HG02973 (cell line): Measurements from ENCODE around the gene VAV2.
"Not testable (repeated sequence)": the region's sequence is repeated elsewhere in the genome, so short reads cannot be mapped to it uniquely, and the experiment has no call there.

Experiments used
- ATAC-seq: cut with Tn5 transposase; IDR thresholded peaks from one replicate; pipeline ENCODE4 v1.9.1; 2021; ENCODE audit warnings: moderate library complexity; ENCODE audit not compliant: unreplicated experiment

The VAV2 gene

DNA sequence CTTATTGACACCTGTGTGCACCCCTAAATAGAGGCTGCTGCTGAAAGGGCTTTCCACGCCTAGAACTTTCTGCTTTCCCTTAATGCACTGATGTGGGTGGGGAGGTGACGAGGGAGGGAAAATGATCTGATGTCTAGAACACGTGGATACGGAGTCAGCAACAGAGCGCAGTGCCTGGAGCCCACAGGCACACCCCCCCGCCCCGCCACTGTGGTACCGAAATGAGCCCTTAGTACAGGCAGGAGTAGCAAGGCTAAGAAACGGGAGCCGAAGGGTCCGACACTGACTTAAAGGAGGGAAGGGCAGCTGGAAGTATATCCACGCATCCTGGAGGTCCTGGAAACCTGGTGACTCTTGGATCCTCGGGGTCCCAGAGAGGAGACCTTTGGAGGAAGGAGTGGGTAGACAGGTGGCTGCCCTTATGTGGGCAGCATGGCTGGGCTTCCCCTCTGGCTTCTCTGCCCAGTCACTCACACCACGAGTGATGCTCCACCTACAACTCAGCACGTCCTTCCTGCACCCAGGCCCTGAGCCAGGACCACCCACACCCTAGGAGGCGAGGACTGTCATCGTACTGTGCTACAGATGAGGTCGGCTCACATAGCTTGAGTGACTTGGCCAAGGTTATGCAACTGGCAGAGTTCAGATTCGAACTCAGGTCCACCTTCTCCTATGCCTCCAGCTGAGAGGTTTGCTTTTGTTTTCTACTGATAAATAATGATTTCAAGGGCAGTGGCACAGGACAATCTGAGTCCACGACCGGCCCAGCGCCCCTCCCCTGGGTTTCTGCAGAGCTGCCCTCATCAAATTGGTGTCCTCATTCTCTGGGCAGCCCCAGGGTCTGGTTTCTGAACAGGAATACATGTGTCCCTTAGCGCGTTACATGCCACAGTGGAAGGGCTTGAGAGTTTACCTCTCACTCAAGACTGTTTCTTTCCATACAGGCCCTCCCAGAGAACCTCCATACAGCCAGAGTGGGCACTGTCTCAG is 4.7 kb upstream of the VAV2 start:
- no peak for ATAC-seq

DNA sequence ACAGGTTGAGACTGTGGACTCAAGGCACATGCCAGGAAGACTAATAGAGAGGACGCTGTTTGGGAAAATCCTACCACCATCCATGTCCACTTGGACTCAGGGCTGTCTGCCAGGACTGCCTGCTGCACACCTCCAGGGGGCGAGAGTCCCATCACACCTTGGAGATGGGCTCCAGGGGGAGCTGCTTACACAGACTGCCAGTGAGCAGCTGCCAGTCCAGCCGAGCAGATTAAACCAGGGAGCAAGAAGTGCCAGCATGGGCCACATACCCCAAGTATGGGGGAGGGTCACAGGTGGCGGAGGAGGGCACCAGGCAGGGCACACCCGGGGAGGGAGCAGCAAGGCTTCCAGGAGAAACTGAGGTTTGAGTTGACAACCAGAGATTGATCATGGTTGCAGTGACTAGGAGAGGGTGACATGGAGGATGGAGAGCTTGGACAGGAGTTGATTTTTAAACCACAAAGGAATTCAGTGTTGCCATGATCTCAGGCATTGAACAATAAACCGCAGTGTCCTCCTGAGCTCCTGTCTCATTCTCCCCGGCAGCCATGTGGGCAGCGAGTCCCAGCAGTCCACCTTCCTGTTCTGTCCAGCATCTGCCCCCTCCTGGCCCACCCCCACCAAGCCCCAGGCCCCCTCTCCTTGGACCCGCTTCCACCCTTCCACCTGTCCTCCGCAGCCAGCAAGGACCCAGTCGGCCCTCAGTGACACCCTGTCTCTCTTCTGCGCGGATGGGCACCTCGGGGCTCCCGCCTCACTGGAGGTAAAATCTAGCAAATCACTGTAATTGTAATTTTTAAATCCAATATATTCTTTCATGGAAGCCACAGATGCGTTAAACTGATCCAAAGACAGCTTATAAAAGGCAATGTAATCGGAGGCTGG is 3.1 kb upstream of the VAV2 start:
- ATAC-seq: no peak

DNA sequence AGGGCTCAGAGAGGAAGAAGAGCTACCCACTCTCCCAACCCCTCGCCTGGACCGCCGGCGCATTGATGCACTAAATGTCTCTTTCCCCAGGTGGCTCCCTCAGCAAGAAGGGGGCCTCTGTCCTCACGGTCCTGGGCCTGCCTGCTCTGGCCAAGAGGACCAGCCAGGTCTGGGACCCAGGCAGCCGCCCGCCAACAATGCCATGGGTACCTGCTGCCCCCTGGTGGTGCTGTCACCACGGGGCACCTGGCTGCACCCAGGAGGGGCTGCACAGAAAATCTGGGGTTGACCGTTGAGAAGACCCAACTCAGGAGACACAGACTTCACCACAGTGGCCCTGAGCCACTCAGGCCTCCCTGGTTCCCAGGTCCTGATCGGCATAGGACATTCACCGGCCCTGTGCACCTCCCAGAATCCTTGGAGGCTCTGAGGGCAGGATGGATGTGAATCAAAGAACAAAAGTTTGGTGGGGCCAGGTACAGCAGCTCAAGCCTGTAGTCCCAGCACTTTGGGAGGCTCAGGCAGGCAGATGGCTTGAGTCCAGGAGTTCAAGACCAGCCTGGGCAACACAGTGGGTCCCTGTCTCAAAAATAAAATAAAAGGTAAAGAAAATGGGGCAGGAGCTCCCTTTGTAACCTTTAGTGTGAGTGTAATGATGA is 2.4 kb upstream of the VAV2 start:
- ATAC-seq: no peak

DNA sequence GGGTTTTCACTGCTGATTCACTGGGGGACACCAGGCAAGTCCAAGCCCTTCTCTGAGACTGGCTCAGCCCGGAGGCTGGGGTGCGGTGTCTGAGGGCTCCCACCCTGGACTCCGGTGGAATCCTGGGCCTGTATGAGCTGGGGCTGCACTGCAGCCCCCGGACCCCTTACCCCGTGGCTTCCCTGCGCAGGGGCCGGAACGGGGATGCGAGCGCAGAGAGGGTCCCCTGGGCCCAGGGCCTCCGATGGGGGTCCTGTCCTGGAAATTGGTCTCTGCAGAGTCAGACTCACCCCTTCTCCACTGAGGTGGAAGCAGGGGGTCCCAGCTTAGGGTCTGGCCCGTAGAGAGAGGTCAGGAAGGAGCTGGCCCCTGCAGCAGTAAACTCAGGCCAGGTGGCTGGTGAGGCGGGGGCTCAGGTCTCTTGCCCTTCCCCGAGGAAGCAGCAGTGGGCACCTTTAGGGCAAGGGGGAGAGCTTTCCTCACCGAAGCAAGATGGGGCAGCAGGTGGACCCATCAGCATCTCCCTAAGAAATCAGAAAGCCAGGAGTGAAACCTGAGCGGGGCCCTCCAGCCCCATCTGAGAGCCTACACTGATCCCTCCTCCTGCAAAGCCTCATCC is 1.6 kb upstream of the VAV2 start:
- ATAC-seq: no peak

DNA sequence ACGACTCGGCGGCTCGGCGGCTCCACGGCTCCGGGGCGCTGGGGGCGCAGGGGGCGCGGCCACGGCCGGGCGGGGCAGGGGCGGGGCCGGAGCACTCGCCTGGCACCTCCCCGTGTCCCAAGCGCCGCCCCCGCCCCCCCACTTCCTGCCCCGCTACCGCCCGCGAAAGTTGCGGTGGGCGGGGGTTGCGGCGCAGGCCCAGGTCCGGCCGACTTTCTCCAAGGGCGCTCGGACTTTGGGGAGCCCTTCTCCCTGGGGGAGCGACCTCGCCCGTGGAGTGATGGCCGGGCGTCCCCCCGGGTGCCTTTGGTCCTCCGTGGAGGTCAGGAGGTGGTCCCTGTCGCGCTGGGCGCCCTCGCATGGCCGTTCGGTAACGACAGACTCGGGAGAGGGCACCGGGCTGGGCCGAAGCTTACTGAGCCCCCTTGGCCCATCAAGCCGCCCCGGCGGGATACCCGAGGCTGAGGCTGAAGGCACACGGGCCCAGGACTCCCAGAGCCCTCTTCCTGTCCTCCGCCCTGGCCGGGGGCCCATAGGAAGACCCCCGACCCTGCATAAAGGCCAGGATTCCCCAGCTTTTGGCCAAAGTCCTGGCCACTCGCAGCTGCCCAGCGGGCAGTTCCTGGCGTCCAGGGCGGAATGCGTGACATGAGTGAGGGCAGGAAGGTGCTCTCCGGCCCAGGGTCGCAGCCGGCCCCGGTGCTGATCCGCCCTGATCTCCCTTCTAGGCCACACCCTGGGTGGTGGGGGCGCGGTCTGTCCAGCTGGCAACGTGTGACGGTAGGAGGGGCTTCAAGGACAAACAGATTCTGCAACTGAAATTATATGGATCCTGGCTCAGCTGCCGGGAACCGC is 883 bp upstream of the VAV2 start:
- peak; percentile 37 for ATAC-seq

DNA sequence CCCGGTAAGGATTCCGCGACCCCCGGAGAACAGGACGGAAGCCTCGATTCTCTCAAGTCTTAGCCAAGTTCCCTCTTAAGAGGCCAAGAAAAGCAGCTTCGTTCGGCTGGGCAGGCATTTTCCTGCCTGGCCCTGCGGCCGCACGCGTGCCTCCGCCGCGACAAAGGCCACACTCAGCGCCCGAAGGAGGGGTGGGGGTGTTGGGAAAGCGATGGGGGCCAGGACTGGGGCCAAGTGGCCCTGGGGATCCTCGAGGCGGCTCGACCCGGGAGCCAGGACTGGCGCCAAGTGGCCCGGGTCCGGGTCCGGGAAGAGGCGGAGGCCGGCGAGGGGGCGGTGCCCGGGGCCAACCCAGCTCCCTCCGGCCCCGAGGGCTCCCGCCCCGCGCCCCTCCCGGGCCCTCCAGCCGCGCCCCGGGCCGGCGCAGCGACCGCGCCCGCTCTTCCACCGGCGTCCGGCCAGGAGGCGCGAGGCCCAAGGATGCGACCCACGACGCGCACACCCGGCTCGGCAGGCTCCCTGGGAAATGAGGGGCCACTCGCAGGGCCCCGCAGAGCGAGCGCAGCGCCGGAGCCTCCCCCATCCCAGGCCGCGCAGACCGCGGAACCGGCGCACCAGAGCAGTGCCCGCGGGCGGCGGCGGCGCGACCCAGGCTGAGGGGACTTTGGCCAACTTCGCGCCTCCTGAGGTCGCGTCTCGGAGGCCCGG is 756 bp downstream of the VAV2 start:
- no peak for ATAC-seq

DNA sequence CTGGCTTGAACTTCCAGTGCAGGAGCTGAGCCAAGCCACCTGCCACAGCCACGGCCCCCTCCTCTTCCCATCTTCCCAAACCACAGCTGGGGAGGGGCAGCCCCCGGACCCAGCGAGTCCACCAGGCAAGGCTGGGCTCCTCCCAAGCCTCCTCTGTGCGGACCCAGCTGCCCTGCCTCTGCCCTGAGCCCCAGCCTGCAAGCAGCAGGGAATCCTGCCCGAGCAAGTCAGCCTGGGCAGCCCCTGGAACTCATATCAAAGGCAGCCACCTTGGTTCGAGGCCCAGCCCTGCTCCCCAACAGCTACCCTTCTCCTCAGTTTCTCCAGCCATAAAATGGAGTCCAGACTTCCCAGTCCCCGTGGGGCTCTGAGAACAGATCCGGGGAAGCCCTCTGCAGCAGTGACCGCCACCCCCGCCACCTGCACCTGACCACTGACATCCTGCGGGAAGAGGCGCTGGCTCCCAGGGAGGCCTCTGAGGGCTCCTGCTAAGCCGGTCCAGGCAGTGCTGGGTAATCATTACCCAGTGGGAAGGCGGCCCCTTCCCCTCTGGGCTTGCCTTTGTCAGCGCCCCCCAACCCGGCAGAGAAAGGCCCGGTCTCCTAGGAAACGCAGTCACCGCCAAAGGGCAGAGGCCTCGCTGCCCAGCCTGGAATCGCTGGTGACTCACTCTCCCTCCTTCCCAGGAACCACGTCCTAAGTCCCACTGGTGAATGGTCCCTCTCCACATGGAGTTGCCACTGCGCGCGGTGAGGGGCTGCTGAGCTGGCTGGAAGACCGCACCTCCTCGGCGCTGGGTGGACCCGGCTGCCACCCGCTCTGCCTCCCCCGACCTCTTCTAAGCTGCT is 1.5 kb downstream of the VAV2 start:
- ATAC-seq: no peak

DNA sequence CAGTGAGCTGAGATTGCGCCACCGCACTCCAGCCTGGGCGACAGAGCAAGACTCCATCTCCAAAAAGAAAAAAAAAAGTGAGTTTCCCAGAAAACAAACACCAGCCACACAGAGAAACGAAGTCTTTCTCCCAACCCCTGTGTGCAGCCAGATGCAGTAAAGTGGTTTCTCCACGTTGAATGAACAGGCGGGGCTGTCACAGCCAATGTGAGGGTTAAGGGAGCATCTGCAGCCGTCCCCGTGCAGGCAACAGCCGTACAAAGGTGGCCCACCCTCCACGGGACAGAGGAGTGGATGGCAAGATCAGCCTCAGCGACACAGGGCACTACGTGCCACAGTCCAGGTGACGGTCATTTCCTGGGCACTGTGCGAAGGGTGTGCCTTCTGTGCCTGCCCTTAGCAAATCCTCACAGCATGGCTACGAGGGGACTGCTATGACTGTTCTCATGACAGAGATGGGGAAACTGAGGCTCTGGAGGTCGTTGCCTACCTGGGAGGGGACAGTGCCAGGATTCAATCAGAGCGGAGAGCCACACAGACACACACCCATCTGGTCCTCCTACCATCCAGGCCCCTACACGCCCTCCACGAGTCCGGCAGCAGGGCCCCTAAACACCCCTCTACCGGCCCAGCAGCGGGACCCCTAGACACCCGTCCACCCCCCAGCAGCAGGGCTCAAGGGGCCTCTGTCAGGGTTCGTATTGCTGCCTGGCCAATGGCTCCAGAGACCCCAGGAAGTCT is 2.3 kb downstream of the VAV2 start:
- no peak for ATAC-seq

DNA sequence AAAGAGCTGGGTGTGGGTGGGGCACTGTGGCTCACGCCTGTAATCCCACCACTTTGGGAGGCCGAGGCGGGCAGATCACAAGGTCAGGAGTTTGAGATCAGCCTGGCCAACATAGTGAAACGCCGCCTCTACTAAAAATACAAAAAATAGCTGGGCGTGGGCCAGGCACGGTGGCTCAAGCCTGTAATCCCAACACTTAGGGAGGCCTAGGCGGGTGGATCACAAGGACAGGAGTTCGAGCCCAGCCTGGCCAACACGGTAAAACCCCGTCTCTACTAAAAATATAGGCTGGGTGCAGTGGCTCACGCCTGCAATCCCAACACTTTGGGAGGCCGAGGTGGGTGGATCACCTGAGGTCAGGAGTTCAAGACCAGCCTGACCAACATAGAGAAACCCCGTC is 3.4 kb downstream of the VAV2 start:
- ATAC-seq: not testable (repeated sequence)

DNA sequence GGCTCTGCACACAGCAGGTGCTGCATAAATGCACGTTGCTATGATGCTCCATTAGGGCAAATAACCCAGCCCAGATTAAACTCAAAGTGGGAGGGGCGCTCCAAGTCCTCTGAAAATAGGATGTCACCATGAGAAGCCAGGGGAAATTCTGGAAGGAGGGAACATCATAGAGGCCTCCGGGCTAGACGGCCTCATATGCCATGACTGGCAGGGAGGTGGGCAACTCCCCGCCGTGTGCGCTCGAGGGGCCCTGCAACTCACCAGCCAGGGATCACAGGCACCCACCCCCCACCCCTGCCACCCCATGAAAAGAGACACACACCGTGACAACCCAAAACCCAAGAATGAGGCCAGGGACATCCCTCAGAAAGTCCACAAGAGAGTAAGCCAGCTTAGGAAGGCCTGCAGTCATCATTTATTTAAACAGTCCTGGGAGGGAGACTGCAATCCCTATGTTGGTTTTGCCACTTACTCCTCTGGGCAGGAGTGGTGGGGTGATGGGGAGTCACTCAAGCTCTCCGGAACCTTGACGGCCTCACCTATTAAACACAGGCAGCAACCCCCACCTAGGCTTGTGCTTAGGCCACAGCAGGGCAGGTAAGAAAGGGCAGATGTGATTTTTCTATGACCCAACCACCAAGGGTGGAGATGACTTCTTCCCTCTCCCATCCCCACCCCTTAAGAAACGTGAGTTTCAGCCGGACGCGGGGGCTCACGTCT is 4.0 kb downstream of the VAV2 start:
- no peak for ATAC-seq

DNA sequence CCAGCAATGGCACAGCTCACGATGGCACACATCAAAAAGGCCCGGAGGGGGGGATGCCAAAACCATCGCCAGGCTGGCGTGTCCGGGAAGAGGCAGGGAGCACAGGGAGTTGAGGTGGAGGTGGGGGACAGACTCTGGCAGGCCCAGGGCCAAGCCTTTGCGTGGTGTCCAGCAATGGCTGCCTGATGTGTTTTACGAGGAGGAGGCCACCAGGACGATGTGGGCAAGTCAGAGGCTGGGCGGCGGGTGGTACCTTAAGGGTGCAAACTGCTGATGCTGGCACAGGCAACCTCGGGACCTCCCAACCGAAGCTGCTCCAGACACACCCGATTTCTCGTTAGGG is 4.7 kb downstream of the VAV2 start:
- no peak for ATAC-seq

DNA sequence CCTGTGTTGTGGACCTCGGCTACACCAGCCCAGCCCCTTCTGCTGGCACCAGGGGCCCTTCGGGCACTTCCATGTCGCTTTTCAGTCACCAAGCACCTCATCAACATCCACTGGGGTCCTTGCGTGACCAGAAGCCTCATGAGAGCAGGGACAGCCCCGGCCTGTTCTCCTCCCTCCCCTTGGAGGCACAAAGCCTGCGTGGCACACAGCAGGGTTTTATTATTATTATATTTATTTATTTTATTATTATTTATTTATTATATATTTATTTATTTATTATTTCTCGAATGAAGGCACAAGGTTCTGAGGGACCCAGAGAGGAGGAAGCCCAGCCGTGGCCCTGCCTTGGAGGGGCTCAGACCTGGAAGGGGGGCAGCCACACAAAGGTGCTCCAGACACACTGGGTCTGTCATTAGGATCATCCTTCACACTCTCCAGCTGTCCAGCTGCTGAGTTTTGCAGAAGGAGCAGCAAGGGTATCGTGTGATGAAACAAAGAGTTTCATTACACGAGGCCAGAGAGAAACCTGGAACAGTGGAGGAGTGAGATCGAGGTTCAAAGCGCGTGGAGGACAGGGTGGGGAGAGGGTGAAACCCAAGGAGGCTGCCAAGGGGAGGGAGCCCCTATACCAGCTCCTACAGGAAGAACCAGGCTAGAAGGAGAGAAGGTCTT is 5.2 kb downstream of the VAV2 start:
- ATAC-seq: no peak

DNA sequence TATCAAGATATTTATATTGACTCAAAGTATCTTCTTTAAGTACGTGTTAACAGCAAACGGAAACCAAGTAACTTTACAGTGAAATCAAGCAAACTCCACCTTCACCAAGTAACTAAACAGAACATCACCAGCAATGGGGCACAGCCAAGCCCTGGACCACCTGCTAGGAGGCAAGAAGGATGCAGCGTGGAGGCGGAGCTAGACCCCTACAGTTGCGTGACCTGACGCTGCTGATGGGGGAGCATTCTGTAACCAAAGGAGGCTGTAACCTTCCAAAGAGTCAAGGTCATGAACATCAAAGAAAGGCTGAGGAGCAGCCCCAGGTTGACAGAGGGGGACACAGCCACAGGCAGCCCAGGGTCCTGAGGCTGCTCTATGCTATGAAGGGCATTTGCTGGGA is 6.1 kb downstream of the VAV2 start:
- no peak for ATAC-seq

DNA sequence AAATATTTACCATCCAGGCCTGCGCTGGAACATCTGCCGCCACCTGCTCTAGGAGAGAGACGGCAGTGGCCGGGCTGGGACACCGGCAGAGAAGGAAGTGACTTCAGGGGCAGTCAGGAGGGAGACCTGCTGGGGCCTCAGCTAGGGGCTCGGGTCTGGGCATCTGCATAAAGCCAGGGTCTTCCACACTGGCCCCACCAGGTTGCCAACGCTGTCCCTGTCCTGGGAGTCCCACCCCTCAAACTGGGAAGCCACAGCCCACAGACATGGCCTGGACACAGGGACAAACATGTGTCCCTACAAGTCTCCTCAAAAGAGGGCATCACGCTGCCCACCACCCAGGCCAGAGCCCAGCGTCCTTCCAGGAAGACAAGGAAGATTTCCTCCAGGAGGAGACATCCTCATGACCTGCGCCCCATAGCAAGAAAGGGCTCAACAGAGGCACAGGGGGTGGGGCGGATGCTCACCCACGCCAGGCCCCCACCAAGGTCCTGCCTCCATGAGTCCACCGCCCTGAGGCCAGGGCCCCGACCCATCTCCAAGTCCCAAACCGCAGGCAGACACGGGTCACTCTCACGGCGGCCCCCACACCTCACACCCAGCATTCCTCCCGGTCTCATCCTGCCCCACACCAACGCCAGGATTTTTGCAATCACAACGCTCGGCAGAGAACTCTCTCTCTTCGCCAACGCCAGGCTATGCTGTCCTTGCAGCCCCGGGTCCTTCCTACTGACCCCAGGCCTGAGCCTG is 9.0 kb downstream of the VAV2 start:
- no peak for ATAC-seq

DNA sequence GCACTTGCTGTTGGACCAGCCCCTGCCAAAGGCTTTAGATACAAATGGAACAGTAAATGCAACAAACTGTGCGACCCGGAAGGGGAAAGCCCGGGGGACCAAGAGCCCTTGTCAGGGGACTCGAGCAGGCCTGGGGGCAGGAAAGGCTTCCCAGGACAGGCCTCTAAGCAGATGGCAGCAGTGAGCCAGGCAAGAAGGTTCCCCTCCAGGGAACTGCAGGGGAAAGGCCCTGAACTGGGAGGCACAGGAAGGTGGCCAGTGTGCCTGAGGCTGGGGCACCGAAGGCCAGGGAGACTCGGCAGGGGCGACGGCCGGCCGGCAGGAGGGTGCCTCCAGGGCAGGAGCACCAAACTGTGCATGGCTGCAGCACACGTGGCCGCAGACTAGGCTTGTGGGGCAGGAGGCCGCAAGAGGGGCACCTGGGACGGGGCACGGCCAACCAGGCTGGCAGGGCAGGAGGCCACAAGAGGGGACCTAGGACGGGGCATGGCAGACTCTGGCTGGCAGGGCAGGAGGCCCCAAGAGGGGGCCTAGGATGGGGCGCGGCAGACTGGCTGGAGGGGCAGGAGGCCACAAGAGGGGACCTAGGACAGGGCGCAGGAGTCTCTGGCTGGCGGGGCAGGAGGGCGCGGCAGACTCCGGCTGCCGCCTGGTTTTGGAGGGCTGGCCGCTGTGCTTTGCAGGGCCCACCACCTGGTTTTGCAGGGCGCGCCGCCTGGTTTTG is 10.0 kb downstream of the VAV2 start:
- no peak for ATAC-seq
